Measurements from ENCODE around the gene SELP.
"Not testable (repeated sequence)": the region's sequence is repeated elsewhere in the genome, so short reads cannot be mapped to it uniquely, and the experiment has no call there.

DNA sequence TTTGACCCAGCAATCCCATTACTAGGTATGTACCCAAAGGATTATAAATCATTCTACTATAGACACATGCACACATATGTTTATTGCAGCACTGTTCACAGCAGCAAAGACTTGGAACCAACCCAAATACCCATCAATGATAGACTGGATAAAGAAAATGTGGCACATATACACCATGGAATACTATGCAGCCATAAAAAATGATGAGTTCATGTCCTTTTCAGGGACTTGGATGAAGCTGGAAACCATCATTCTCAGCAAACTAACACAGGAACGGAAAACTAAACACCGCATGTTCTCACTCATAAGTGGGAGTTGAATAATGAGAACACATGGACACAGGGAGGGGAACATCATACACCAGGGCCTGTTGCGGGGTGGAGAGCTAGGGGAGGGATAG lies 40.3 kb upstream of the SELP start:
- TF ChIP-seq ZNF253 (CRISPR knock-in tag; IDR thresholded peaks at IDR 0.05; ENCODE audit: borderline replicate concordance); BHLHE40 (IDR thresholded peaks at IDR 0.05; ENCODE audit: low read length); NFATC3 (CRISPR knock-in tag; IDR thresholded peaks at IDR 0.05): not testable (repeated sequence)
- TF ChIP-seq, protein P1, sequence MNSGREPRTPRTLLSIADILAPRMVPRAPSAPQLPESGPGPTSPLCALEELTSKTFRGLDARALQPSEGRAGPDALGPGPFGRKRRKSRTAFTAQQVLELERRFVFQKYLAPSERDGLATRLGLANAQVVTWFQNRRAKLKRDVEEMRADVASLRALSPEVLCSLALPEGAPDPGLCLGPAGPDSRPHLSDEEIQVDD (CRISPR knock-in tag; IDR thresholded peaks at IDR 0.05; ENCODE audit: borderline replicate concordance), result not testable (repeated sequence)

All from HepG2 (cell line).